Body of pancreas (tissue), 4 donors: Measurements from ENCODE around the gene P4HTM. TPM values are rescaled to one million over a fixed set of nuclear protein-coding genes. Genes with fewer than 3 reads are reported as not detected.

Experiments
- ATAC-seq: fragments of 150-250 bp; one replicate; pipeline ENCODE4 v1.9.1; 2016
- DNase-seq, 4 donors: peaks; one replicate each; pipeline ENCODE4 v3.0.0-alpha.2; 2019
- H3K27ac ChIP-seq, 4 donors: fragments of 200-600 bp; sonication (generic); 1 replicate in 3 of 4; 2 replicates in 1 of 4; pipeline versions ENCODE4 v1.5.1 to v1.6.1; 2016 to 2019; ENCODE audit warnings: mild to moderate bottlenecking in 1 of 4, mixed read lengths in 1 of 4, moderate library complexity in 1 of 4
- H3K27me3 ChIP-seq, 2 donors: fragments of 200-600 bp; sonication (generic); one replicate each; pipeline ENCODE4 v1.6.0; 2016; ENCODE audit warnings: mild to moderate bottlenecking in 1 of 2
- H3K36me3 ChIP-seq, 2 donors: fragments of 200-600 bp; sonication (generic); replicated peaks in 1 of 2; 2 replicates each; pipeline ENCODE4 v1.5.1; 2016; ENCODE audit warnings: low read depth in 2 of 2; ENCODE audit not compliant: insufficient read depth in 1 of 2
- H3K4me1 ChIP-seq: fragments of 200-600 bp; sonication (generic); one replicate; pipeline ENCODE4 v1.6.0; 2016
- H3K4me3 ChIP-seq, 2 donors: fragments of 200-600 bp; sonication (generic); 1 replicate in 1 of 2; 2 replicates in 1 of 2; pipeline ENCODE4 v1.5.1; 2016 to 2019
- H3K9me3 ChIP-seq, 3 donors: fragments of 200-600 bp; sonication (generic); 1 replicate in 2 of 3; 2 replicates in 1 of 3; pipeline ENCODE4 v1.5.1; 2016
- POLR2A ChIP-seq, 3 donors: fragments of 450-650 bp; IDR thresholded peaks; one replicate each; pipeline ENCODE4 v1.6.1; 2016; ENCODE audit warnings: antibody characterized with exemption in 3 of 3, mild to moderate bottlenecking in 2 of 3
- WGBS, 2 donors: methylation state at CpG; one replicate each; pipeline ENCODE4 v1.1.5; 2017; 5-methylcytosine and 5-hydroxymethylcytosine counted together
- intact Hi-C: fragments of 100-400 bp; cut with DNase I; formaldehyde crosslinking; loops from one replicate; pipeline ENCODE4 v1.15.1; 2023
- total RNA-seq, 2 donors: library from RNA; depleted of rRNA; stranded (reverse); fragments of >200 nt; gene quantifications; one replicate each; pipeline ENCODE4 v1.1.0, GENCODE V29; 2016
- TF ChIP-seq, protein P1 (sequence below), 7 experiments: fragments of 450-650 bp in 4 of 7; fragments of 200-600 bp in 3 of 7; sonication (generic) in 3 of 7; IDR thresholded peaks; one replicate each; pipeline ENCODE4 v1.5.1; 2016 to 2019; ENCODE audit warnings: antibody characterized with exemption in 7 of 7

Gene P4HTM
- total RNA-seq, 2 donors from 2014 or later = 72.9 to 73.8 TPM

- Histone ChIP-seq H3K4me1 (peaks cover 3% of the 10 kb centered on the region), H3K4me3 (no peak overlapping the region), H3K27me3 (no peaks in the 10 kb centered on the region), H3K27ac (no peak overlapping the region), H3K36me3 (no peaks in the 10 kb centered on the region), H3K9me3 (no peaks in the 10 kb centered on the region)
- ATAC-seq = no peak
- no peak for TF ChIP-seq POLR2A (IDR thresholded peaks at IDR 0.05)
- TF ChIP-seq, protein P1, sequence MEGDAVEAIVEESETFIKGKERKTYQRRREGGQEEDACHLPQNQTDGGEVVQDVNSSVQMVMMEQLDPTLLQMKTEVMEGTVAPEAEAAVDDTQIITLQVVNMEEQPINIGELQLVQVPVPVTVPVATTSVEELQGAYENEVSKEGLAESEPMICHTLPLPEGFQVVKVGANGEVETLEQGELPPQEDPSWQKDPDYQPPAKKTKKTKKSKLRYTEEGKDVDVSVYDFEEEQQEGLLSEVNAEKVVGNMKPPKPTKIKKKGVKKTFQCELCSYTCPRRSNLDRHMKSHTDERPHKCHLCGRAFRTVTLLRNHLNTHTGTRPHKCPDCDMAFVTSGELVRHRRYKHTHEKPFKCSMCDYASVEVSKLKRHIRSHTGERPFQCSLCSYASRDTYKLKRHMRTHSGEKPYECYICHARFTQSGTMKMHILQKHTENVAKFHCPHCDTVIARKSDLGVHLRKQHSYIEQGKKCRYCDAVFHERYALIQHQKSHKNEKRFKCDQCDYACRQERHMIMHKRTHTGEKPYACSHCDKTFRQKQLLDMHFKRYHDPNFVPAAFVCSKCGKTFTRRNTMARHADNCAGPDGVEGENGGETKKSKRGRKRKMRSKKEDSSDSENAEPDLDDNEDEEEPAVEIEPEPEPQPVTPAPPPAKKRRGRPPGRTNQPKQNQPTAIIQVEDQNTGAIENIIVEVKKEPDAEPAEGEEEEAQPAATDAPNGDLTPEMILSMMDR (IDR thresholded peaks at IDR 0.05) = no peak
- WGBS, 2 donors = 80 to 94% methylated on average over 2 to 6 of the region's 6 CpGs
- intact Hi-C loops = no loop called here
- no peak for DNase-seq
Measured at GRCh38 chr3:49001155-49001554, 11.1 kb downstream of the P4HTM start.

DNA sequence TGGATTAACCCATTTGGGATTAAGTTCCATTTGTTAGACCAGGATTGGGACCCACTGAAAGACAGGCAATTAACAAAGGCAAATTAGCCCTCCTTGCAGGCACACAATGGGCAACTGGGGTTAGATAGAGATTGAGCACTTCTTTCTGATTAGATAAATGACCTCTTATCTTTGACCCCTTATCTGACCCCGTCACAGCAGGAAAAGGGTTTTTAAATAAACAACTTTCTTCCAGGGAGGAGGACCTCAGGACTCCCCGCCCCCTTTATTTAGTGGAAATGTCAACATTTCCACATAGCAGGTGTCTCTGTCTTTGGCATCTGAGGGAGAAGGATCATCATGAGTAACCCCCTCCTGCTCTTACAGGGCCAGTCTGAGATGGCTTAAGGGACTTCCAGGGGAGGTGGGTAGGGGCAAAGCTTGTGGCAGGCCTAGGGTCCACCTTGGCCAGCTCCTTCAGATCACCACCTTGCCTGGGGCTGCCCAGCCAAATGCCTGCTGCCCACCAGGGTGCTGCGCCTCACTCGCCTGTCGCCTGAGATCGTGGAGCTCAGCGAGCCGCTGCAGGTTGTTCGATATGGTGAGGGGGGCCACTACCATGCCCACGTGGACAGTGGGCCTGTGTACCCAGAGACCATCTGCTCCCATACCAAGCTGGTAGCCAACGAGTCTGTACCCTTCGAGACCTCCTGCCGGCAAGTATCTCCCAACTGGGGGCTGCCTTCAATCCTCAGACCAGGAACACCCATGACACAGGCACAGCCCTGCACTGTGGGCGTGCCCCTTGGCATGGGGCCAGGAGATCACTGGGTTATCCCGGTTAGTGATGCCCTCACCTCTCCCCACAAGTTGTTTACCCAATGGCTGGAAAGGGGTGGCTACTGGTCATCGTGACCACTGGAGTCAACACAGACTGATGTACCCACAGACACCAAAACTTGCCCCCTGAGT, 14.6 kb downstream of the P4HTM start:
- H3K27me3 ChIP-seq = no peaks in the 10 kb centered on the region
- no peak overlapping the region for H3K4me3 ChIP-seq
- intact Hi-C loops = no loop called here
- TF ChIP-seq, protein P1 (IDR thresholded peaks at IDR 0.05) = no peak
- no peak for TF ChIP-seq POLR2A (IDR thresholded peaks at IDR 0.05)
- ATAC-seq (no peak), DNase-seq (peak in 1 of 4 donors; percentile 43)
- H3K4me1 ChIP-seq = peaks cover 21% of the 10 kb centered on the region
- no peak overlapping the region for H3K27ac ChIP-seq
- WGBS, 2 donors = 63 to 84% methylated on average over 2 to 15 of the region's 16 CpGs
- H3K9me3 ChIP-seq = no peaks in the 10 kb centered on the region
- H3K36me3 ChIP-seq = no peaks in the 10 kb centered on the region

GRCh38 chr3:49005303-49005680, 15.3 kb downstream of the P4HTM start:
- Histone ChIP-seq H3K4me3 (no peak overlapping the region), H3K27me3 (no peaks in the 10 kb centered on the region), H3K27ac (no peak overlapping the region), H3K36me3 (no peaks in the 10 kb centered on the region), H3K4me1 (peaks cover 21% of the 10 kb centered on the region), H3K9me3 (no peaks in the 10 kb centered on the region)
- no peak for ATAC-seq
- TF ChIP-seq, protein P1 (IDR thresholded peaks at IDR 0.05) = no peak
- no peak for DNase-seq
- WGBS, 2 donors = 94 to 96% methylated on average over 3 of the region's 3 CpGs
- intact Hi-C loops = no loop called here

DNA sequence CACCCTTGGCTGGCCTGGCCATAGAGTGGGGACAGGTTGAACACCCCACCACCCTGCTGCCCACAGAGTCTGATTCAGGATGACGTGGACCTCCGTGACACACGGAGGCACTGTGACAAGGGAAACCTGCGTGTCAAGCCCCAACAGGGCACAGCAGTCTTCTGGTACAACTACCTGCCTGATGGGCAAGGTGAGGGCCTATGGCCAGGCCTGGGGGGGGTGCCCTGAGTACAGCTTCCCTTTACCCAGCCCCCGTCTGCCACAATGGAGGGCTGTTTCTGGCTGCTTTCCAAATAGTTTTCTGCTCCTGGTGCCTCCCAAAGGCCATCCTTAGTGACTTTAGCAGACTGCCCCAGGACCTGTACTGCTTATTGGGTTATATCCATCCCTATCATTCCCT, 16.0 kb downstream of the P4HTM start:
- no peaks in the 10 kb centered on the region for H3K36me3 ChIP-seq
- no peaks in the 10 kb centered on the region for H3K27me3 ChIP-seq
- H3K9me3 ChIP-seq = no peaks in the 10 kb centered on the region
- 90 to 100% methylated on average over 4 to 5 of the region's 5 CpGs for WGBS, 2 donors
- intact Hi-C loops = no loop called here
- TF ChIP-seq, protein P1 (IDR thresholded peaks at IDR 0.05) = no peak
- TF ChIP-seq POLR2A (IDR thresholded peaks at IDR 0.05) = no peak
- ATAC-seq (no peak), DNase-seq (peak in 1 of 4 donors; percentile 19)
- peak overlapping the region in 3 of 4 donors; percentile 91 to 95 (median 93) for H3K27ac ChIP-seq
- H3K4me1 ChIP-seq = peaks cover 21% of the 10 kb centered on the region
- no peak overlapping the region for H3K4me3 ChIP-seq
